ENCODE results near the gene MTHFD1L.
"Not testable (repeated sequence)": the region's sequence is repeated elsewhere in the genome, so short reads cannot be mapped to it uniquely, and the experiment has no call there.

Gene MTHFD1L

GRCh38 chr6:151101816-151102694 is 236.6 kb downstream of the MTHFD1L start:
- no peak for DNase-seq

GRCh38 chr6:151103266-151103665 is 237.8 kb downstream of the MTHFD1L start:
- no peak for DNase-seq

- DNase-seq: no peak
Measured at GRCh38 chr6:151107897-151108427, 242.5 kb downstream of the MTHFD1L start.

- DNase-seq: no peak
Measured at GRCh38 chr6:151108548-151108947, 243.0 kb downstream of the MTHFD1L start.

GRCh38 chr6:151109361-151109760 is 243.9 kb downstream of the MTHFD1L start:
- DNase-seq: no peak

- DNase-seq: no peak
Measured at GRCh38 chr6:151109869-151110575, 244.5 kb downstream of the MTHFD1L start.

GRCh38 chr6:151110576-151110905 is 245.0 kb downstream of the MTHFD1L start:
- DNase-seq: no peak

- no peak for DNase-seq
Measured at GRCh38 chr6:151111670-151112069, 246.2 kb downstream of the MTHFD1L start.

GRCh38 chr6:151112130-151112529 is 246.6 kb downstream of the MTHFD1L start:
- no peak for DNase-seq

GRCh38 chr6:151112884-151113283 is 247.4 kb downstream of the MTHFD1L start:
- not testable (repeated sequence) for DNase-seq

GRCh38 chr6:151113641-151114040 is 248.1 kb downstream of the MTHFD1L start:
- DNase-seq: no peak

- DNase-seq: no peak
Measured at GRCh38 chr6:151118461-151119123, 253.1 kb downstream of the MTHFD1L start.

GRCh38 chr6:151119823-151120524 is 254.5 kb downstream of the MTHFD1L start:
- DNase-seq: no peak

GRCh38 chr6:151121900-151122299 is 256.4 kb downstream of the MTHFD1L start:
- DNase-seq: no peak

- not testable (repeated sequence) for DNase-seq
Measured at GRCh38 chr6:151123641-151124040, 258.1 kb downstream of the MTHFD1L start.

GRCh38 chr6:151125242-151125641 is 259.7 kb downstream of the MTHFD1L start:
- DNase-seq: not testable (repeated sequence)

GRCh38 chr6:151125651-151126416 is 260.3 kb downstream of the MTHFD1L start:
- not testable (repeated sequence) for DNase-seq

GRCh38 chr6:151126417-151126724 is 260.9 kb downstream of the MTHFD1L start:
- not testable (repeated sequence) for DNase-seq

- not testable (repeated sequence) for DNase-seq
Measured at GRCh38 chr6:151127133-151127798, 261.8 kb downstream of the MTHFD1L start.

GRCh38 chr6:151128763-151129370 is 263.4 kb downstream of the MTHFD1L start:
- no peak for DNase-seq

GRCh38 chr6:151130329-151130728 is 264.8 kb downstream of the MTHFD1L start:
- no peak for DNase-seq

Measured in NCI-H748 treated with DMSO at 0.1 percent for 48 hours (cell line).